OCI-LY7 (cell line): ENCODE data around the gene MYCL. TPM values are rescaled to one million over a fixed set of nuclear protein-coding genes. Genes with fewer than 3 reads are reported as not detected.
A peak's percentile ranks its signal among the peaks of the same experiment; 100 is the strongest.

Source experiments
- BruUV-seq: library from RNA; stranded (reverse); fragments of 400-500 nt; replicated peaks from 2 replicates; lab custom pipeline; 2021; lab: Mats Ljungman, UMichigan
- CTCF ChIA-PET: fragments of 300-600 bp; sonication (Branson Sonifier 250); formaldehyde crosslinking; loops from one replicate; lab custom pipeline; 2022; ENCODE audit warnings: antibody characterized with exemption; ENCODE audit not compliant: unreplicated experiment; lab: Charles Lee
- POLR2A ChIA-PET: fragments of 300-600 bp; sonication (Branson Sonifier 250); formaldehyde crosslinking; loops from one replicate; lab custom pipeline; 2022; ENCODE audit warnings: antibody characterized with exemption; lab: Charles Lee
- DNase-seq: peaks from one replicate; pipeline ENCODE4 v3.0.0-alpha.2; 2015; ENCODE audit warnings: low spot score
- H2AFZ ChIP-seq: fragments of 200-600 bp; sonication (generic), shearing (Covaris generic); 2 replicates; pipeline ENCODE4 v1.6.1; 2014; ENCODE audit warnings: mild to moderate bottlenecking, antibody characterized with exemption, low read length, moderate library complexity
- H3K27ac ChIP-seq: fragments of 200-600 bp; sonication (generic); 2 replicates; pipeline ENCODE4 v1.5.1; 2014; ENCODE audit warnings: mixed run types, low read depth, mild to moderate bottlenecking, moderate library complexity, low read length, inconsistent platforms; ENCODE audit not compliant: poor library complexity, severe bottlenecking
- H3K36me3 ChIP-seq: fragments of 200-600 bp; sonication (generic); 2 replicates; pipeline ENCODE4 v1.6.1; 2014; ENCODE audit warnings: mild to moderate bottlenecking, antibody characterized with exemption, low read length, moderate library complexity, mixed read lengths; ENCODE audit not compliant: insufficient read depth
- H3K4me1 ChIP-seq: fragments of 200-600 bp; sonication (generic); 2 replicates; pipeline ENCODE4 v1.5.1; 2014; ENCODE audit warnings: mild to moderate bottlenecking, low read length; ENCODE audit not compliant: insufficient read depth, poor library complexity, severe bottlenecking
- H3K4me2 ChIP-seq: fragments of 200-600 bp; sonication (generic); 2 replicates; pipeline ENCODE4 v1.6.1; 2014; ENCODE audit warnings: mild to moderate bottlenecking, low read length
- H3K4me3 ChIP-seq: fragments of 200-600 bp; sonication (generic); 2 replicates; pipeline ENCODE4 v1.5.1; 2014; ENCODE audit warnings: mild to moderate bottlenecking, low read depth, low read length; ENCODE audit not compliant: poor library complexity, severe bottlenecking
- H3K79me2 ChIP-seq: fragments of 200-600 bp; sonication (generic); 2 replicates; pipeline ENCODE4 v1.6.1; 2016; ENCODE audit warnings: low read depth, mild to moderate bottlenecking, low read length, moderate library complexity, mixed read lengths; ENCODE audit not compliant: insufficient read depth
- H3K9me2 ChIP-seq: fragments of 200-600 bp; sonication (generic); 2 replicates; pipeline ENCODE4 v1.6.1; 2016; ENCODE audit warnings: mild to moderate bottlenecking, low read length, mixed read lengths; ENCODE audit not compliant: insufficient read depth
- H3K9me3 ChIP-seq: fragments of 200-600 bp; sonication (generic); 2 replicates; pipeline ENCODE4 v1.6.1; 2014; ENCODE audit warnings: mild to moderate bottlenecking, mixed run types, low read length, mixed read lengths
- H4K20me1 ChIP-seq: fragments of 200-600 bp; sonication (generic); 2 replicates; pipeline ENCODE4 v1.6.1; 2014; ENCODE audit warnings: mild to moderate bottlenecking, antibody characterized with exemption, low read length, moderate library complexity, mixed read lengths; ENCODE audit not compliant: insufficient read depth
- EZH2phosphoT487 ChIP-seq: fragments of 200-600 bp; sonication (generic); IDR thresholded peaks from 2 replicates; pipeline ENCODE4 v1.6.1; 2018; ENCODE audit warnings: low read depth, borderline replicate concordance, mild to moderate bottlenecking, mixed run types, antibody characterized with exemption, low read length, moderate library complexity, mixed read lengths
- intact Hi-C: fragments of 100-400 bp; cut with micrococcal nuclease; formaldehyde crosslinking; loops from one replicate; pipeline ENCODE4 v1.10.0; 2022; ENCODE audit not compliant: unreplicated experiment
- total RNA-seq, 2 experiments: library from RNA; depleted of rRNA in 1 of 2; stranded (reverse); fragments of >200 nt in 1 of 2; shearing (Covaris generic) in 1 of 2; gene quantifications; 2 replicates each; pipeline ENCODE4 v1.2.3, GENCODE V29; 2014 to 2022
- TF ChIP-seq, protein P1 (sequence below): fragments of 200-600 bp; sonication (generic); conservative IDR thresholded peaks from 2 replicates; pipeline ENCODE4 v1.5.1; 2014; ENCODE audit warnings: mild to moderate bottlenecking, antibody characterized with exemption, low read length, moderate library complexity, mixed read lengths

Gene MYCL
- total RNA-seq, 2 experiments from 2014 or later: 0.41 to 1.0 TPM

DNA sequence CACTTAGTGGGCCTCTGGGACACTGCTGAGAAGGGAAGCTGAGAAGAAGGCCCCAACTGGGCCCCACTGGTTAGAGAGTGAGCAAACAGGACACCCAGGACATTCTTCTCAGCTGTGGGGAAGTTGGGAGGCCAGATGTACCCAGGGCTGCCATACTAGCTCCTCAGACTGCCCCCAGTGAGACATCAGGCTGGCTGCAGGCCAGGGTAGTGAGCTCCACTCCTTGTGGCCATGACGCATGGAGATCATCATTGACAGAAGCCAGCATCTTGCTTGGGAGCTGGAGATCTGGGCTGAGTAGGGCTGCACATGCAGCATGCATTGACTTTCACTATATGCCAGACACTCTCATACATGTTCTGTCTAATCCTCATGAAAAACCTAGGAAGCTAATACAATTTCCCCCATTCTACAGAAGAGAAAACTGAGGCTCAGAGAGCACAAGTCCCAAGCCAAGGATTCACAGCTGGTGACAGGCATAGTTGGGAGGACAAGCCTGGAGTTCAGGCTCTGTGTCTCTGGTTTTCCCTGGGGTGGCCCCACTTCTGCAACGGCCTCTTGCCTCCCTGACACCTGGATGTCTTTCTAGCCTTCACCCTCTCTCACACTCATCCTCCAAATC is 24.1 kb upstream of the MYCL start:
- Histone ChIP-seq H3K4me2 (no peak overlapping the region), H2AFZ (peak overlapping the region; percentile 22; the same call in 1 of the 2 replicates), H3K4me1 (peaks cover 8% of the 10 kb centered on the region), H3K9me3 (no peaks in the 10 kb centered on the region), H4K20me1 (no peaks in the 10 kb centered on the region), H3K9me2 (no peaks in the 10 kb centered on the region), H3K36me3 (no peaks in the 10 kb centered on the region), H3K79me2 (no peaks in the 10 kb centered on the region), H3K4me3 (no peak overlapping the region), H3K27ac (no peak overlapping the region)
- no peak for DNase-seq
- no TSS peak for BruUV-seq
- ChIA-PET CTCF (no interaction called here), POLR2A (interaction anchor here (0.5 to 1.4 kb wide), 5 partner anchors 10 to 127 kb away, joined by 3 to 6 read pairs (median 4); no protein-coding TSS in a partner anchor)
- intact Hi-C loops: no loop called here
- TF ChIP-seq, protein P1, sequence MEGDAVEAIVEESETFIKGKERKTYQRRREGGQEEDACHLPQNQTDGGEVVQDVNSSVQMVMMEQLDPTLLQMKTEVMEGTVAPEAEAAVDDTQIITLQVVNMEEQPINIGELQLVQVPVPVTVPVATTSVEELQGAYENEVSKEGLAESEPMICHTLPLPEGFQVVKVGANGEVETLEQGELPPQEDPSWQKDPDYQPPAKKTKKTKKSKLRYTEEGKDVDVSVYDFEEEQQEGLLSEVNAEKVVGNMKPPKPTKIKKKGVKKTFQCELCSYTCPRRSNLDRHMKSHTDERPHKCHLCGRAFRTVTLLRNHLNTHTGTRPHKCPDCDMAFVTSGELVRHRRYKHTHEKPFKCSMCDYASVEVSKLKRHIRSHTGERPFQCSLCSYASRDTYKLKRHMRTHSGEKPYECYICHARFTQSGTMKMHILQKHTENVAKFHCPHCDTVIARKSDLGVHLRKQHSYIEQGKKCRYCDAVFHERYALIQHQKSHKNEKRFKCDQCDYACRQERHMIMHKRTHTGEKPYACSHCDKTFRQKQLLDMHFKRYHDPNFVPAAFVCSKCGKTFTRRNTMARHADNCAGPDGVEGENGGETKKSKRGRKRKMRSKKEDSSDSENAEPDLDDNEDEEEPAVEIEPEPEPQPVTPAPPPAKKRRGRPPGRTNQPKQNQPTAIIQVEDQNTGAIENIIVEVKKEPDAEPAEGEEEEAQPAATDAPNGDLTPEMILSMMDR: no peak
- no peak for TF ChIP-seq EZH2phosphoT487

DNA sequence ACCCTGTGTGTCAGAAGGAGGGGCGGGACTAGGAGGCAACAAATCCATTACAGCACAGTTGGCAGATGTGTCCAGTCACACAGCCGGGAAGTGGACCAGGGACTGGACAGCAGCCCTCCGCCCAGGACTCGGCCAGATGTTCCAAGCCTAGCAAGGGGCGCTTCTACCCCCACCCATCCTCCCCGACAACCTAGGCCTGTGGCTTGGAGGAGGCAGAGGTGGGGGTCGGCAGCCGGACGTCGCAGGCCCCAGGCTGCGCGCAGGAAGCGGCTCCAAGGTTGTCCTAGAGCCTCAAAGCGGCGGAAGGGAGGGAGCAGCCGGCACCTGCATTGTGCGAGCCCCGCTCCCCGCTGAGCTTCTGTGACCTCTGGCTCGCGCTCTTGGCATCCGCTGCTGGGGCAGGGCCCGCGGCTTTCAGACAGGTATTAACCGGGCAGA is 20.6 kb upstream of the MYCL start:
- Histone ChIP-seq H3K36me3 (no peaks in the 10 kb centered on the region), H3K27ac (no peak overlapping the region), H2AFZ (no peak overlapping the region), H3K4me1 (peaks cover 8% of the 10 kb centered on the region), H4K20me1 (no peaks in the 10 kb centered on the region), H3K4me2 (no peak overlapping the region), H3K4me3 (no peak overlapping the region), H3K9me3 (no peaks in the 10 kb centered on the region), H3K79me2 (no peaks in the 10 kb centered on the region), H3K9me2 (no peaks in the 10 kb centered on the region)
- intact Hi-C loops: no loop called here
- ChIA-PET POLR2A (interaction anchor here (1.1 kb wide), 1 partner anchor 111 kb away, joined by 3 read pairs; no protein-coding TSS in a partner anchor), CTCF (no interaction called here)
- BruUV-seq: no TSS peak
- TF ChIP-seq EZH2phosphoT487: no peak
- TF ChIP-seq, protein P1: no peak
- DNase-seq: no peak

DNA sequence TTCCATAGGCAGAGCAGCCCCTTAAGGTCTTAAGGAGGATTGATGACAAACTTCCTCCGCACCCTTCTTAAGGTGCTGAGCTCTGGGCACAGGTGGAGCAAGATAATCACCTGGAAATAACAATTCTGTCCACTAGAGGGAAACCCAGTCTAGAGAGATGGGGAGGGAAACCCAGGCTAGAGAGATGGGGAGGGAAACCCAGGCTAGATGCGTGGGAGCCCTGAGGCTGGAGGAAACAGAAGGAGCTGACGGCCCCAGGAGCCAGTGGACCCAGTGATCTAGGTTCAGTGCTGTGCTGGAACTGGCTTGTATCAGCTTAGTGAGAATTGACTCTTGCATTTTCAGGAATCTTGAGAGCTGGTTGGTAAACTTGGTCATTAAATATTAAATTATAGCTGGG is 17.8 kb upstream of the MYCL start:
- Histone ChIP-seq H3K4me2 (no peak overlapping the region), H3K27ac (no peak overlapping the region), H3K79me2 (no peaks in the 10 kb centered on the region), H3K4me1 (no peaks in the 10 kb centered on the region), H4K20me1 (no peaks in the 10 kb centered on the region), H2AFZ (no peak overlapping the region), H3K9me2 (no peaks in the 10 kb centered on the region), H3K4me3 (no peak overlapping the region), H3K9me3 (no peaks in the 10 kb centered on the region), H3K36me3 (no peaks in the 10 kb centered on the region)
- CTCF ChIA-PET: interaction anchor here (0.6 to 1.7 kb wide), 10 partner anchors 17 to 138 kb away, joined by 3 to 14 read pairs (median 5); no protein-coding TSS in a partner anchor
- POLR2A ChIA-PET: interaction anchor here (0.5 to 1.2 kb wide), 10 partner anchors 36 to 1303 kb away, joined by 3 to 13 read pairs (median 4); no protein-coding TSS in a partner anchor
- DNase-seq: peak; percentile 80
- BruUV-seq: no TSS peak
- no peak for TF ChIP-seq EZH2phosphoT487
- TF ChIP-seq, protein P1: peak; percentile 87
- intact Hi-C loops: loop anchor here (1.0 kb wide), 2 partner anchors 54 to 113 kb away; no protein-coding TSS in a partner anchor
